ENCODE data around the gene UQCR10. TPM values are rescaled to one million over a fixed set of nuclear protein-coding genes. Genes with fewer than 3 reads are reported as not detected.

UQCR10 gene
- total RNA-seq, 1 experiment from 2014 or later: 119 TPM

- TF ChIP-seq REST (IDR thresholded peaks at IDR 0.05; ENCODE audit: low read depth) (no peak), ZBTB33 (IDR thresholded peaks at IDR 0.05; ENCODE audit: extremely low read depth, insufficient replicate concordance, low read length) (no peak)
These were observed 10.8 kb upstream of the UQCR10 start (continued) for GRCh38 chr22:29756341-29756740.

DNA sequence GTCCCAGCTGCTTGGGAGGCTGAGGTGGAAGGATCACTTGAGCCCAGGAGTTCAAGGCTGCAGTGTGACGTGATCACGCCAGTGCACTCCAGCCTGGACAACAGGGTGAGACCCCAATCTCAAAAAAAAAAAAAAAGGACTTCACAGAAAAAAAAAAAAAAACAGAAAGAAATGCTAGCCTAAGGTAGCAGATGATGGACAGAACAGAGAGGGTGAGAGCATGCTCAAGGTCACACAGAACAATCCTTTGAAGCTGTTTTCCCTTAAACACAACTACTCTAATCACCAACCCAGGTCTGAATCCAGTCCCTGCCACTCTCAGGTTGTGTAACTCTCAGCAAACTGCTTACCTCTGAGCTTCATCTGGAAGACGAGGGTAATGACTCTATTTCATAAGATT lies 10.1 kb upstream of the UQCR10 start:
- H3K27me3 ChIP-seq (ENCODE audit: insufficient read depth, low read length): no peaks in the 10 kb centered on the region
- no peaks in the 10 kb centered on the region for H4K20me1 ChIP-seq (ENCODE audit: insufficient read depth)
- no TSS peak for BruUV-seq (replicated peaks)
- no peaks in the 10 kb centered on the region for H3K9me2 ChIP-seq (ENCODE audit: insufficient read depth)
- peaks cover 5% of the 10 kb centered on the region in 2 experiments for H3K4me1 ChIP-seq (ENCODE audit: control insufficient read depth in 1 of 2, insufficient read depth in 2 of 2, low read length in 2 of 2)
- H3K9me3 ChIP-seq (ENCODE audit: control insufficient read depth in 1 of 2, insufficient read depth in 1 of 2, low read depth in 1 of 2, low read length in 2 of 2): no peaks in the 10 kb centered on the region
- intact Hi-C loops (cut with micrococcal nuclease): no loop called here
- no peaks in the 10 kb centered on the region for H3K79me2 ChIP-seq (ENCODE audit: insufficient read depth, low read length)
- no peak overlapping the region for H3K27ac ChIP-seq (ENCODE audit: low read depth, low read length)
- ChIA-PET CTCF (interaction anchor here (0.8 kb wide), 1 partner anchor 16 kb away, joined by 3 read pairs; no protein-coding TSS in a partner anchor), RAD21 (ENCODE audit: low non-redundant PET in 1 of 2, low total read pairs in 2 of 2, uncharacterized antibody in 2 of 2, unreplicated experiment in 2 of 2) (no interaction called here), POLR2A (no interaction called here)
- no peak for ATAC-seq
- H3K4me3 ChIP-seq (replicated peaks in 1 of 2; ENCODE audit: low read depth in 1 of 2, low read length in 2 of 2): no peak overlapping the region
- no peak overlapping the region for H3K9ac ChIP-seq (ENCODE audit: low read length)
- DNase-seq (ENCODE audit: low read depth, low spot score): no peak
- no peak overlapping the region for H2AFZ ChIP-seq (ENCODE audit: low read depth, low read length, poor library complexity, severe bottlenecking)
- no peak overlapping the region for H3K4me2 ChIP-seq (ENCODE audit: low read length)
- no peaks in the 10 kb centered on the region for H3K36me3 ChIP-seq (ENCODE audit: control insufficient read depth in 1 of 2, insufficient read depth in 2 of 2, low read length in 2 of 2)
- TF ChIP-seq CEBPB (IDR thresholded peaks at IDR 0.05; ENCODE audit: low read depth): no peak
- no peak for TF ChIP-seq TCF7L2 (IDR thresholded peaks at IDR 0.05; ENCODE audit: borderline replicate concordance, extremely low read depth, insufficient read depth, insufficient read length)
- no peak for TF ChIP-seq RAD21 (IDR thresholded peaks at IDR 0.05; ENCODE audit: low read depth)
- TF ChIP-seq, protein P1, sequence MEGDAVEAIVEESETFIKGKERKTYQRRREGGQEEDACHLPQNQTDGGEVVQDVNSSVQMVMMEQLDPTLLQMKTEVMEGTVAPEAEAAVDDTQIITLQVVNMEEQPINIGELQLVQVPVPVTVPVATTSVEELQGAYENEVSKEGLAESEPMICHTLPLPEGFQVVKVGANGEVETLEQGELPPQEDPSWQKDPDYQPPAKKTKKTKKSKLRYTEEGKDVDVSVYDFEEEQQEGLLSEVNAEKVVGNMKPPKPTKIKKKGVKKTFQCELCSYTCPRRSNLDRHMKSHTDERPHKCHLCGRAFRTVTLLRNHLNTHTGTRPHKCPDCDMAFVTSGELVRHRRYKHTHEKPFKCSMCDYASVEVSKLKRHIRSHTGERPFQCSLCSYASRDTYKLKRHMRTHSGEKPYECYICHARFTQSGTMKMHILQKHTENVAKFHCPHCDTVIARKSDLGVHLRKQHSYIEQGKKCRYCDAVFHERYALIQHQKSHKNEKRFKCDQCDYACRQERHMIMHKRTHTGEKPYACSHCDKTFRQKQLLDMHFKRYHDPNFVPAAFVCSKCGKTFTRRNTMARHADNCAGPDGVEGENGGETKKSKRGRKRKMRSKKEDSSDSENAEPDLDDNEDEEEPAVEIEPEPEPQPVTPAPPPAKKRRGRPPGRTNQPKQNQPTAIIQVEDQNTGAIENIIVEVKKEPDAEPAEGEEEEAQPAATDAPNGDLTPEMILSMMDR (IDR thresholded peaks at IDR 0.05 in 2 of 3, conservative IDR thresholded peaks at IDR 0.05 in 1 of 3; ENCODE audit: borderline replicate concordance in 1 of 3, insufficient read depth in 1 of 3, low read depth in 2 of 3, low read length in 2 of 3): no peak
- no peak for TF ChIP-seq CBX3 (IDR thresholded peaks at IDR 0.05; ENCODE audit: low read depth)
- TF ChIP-seq SRF (IDR thresholded peaks at IDR 0.05; ENCODE audit: low read depth): no peak
- no peak for TF ChIP-seq SIN3A (IDR thresholded peaks at IDR 0.05; ENCODE audit: low read depth)
- TF ChIP-seq MAX (IDR thresholded peaks at IDR 0.05): no peak

Measured in HCT116 (cell line).